HCT116 (cell line): ENCODE measurements around the gene MTG1. TPM values are rescaled to one million over a fixed set of nuclear protein-coding genes. Genes with fewer than 3 reads are reported as not detected.

Experiments used
- ATAC-seq: fragments of 200-7000 bp; cut with Tn5 transposase; 2 replicates; pipeline ENCODE4 v1.9.1; 2020; ENCODE audit warnings: mild to moderate bottlenecking, moderate library complexity
- BruUV-seq: library from RNA; stranded (reverse); fragments of 400-500 nt; replicated peaks from 2 replicates; lab custom pipeline; 2021; lab: Mats Ljungman, UMichigan
- CTCF ChIA-PET: fragments of 300-600 bp; sonication (Branson Sonifier 250); formaldehyde crosslinking; loops from one replicate; lab custom pipeline; 2021; ENCODE audit warnings: antibody characterized with exemption; lab: Charles Lee
- POLR2A ChIA-PET: fragments of 300-600, 350-600 bp; sonication (Branson Sonifier 250); formaldehyde crosslinking; loops from one replicate; lab custom pipeline; 2021; ENCODE audit warnings: antibody characterized with exemption; lab: Charles Lee
- RAD21 ChIA-PET, 2 experiments: fragments of 300-600 bp; sonication (Branson Sonifier 250); formaldehyde crosslinking; loops; one replicate each; lab custom pipeline; 2023; ENCODE audit warnings: low total read pairs in 2 of 2; ENCODE audit not compliant: uncharacterized antibody in 2 of 2, unreplicated experiment in 2 of 2, low non-redundant PET in 1 of 2; lab: Charles Lee
- DNase-seq: peaks from one replicate; pipeline ENCODE4 v3.0.0-alpha.2; 2010; ENCODE audit warnings: low read depth, low spot score
- H2AFZ ChIP-seq: fragments of 200-600 bp; shearing (Covaris generic), sonication (generic); 2 replicates; pipeline ENCODE4 v1.6.1; 2017; ENCODE audit warnings: low read depth, mixed run types, mixed read lengths, antibody characterized with exemption, low read length; ENCODE audit not compliant: poor library complexity, severe bottlenecking
- H3K27ac ChIP-seq: 2 replicates; pipeline ENCODE4 v1.5.1; 2012; ENCODE audit warnings: low read depth, low read length
- H3K27me3 ChIP-seq: fragments of 200-600 bp; sonication (generic); 2 replicates; pipeline ENCODE4 v1.6.1; 2016; ENCODE audit warnings: mixed run types, low read length, mixed read lengths; ENCODE audit not compliant: insufficient read depth
- H3K36me3 ChIP-seq, 2 experiments: fragments of 200-500 bp in 1 of 2; fragments of 200-600 bp in 1 of 2; sonication (Bioruptor generic) in 1 of 2; sonication (generic) in 1 of 2; 2 replicates each; pipeline versions ENCODE4 v1.5.1 to v1.6.1; 2014 to 2016; ENCODE audit warnings: low read length in 2 of 2, inconsistent platforms in 1 of 2, mixed read lengths in 1 of 2, mixed run types in 1 of 2; ENCODE audit not compliant: insufficient read depth in 2 of 2, control insufficient read depth in 1 of 2
- H3K4me1 ChIP-seq, 2 experiments: fragments of 200-600 bp in 1 of 2; sonication (generic) in 1 of 2; 2 replicates each; pipeline versions ENCODE4 v1.5.1 to v1.6.1; 2012 to 2017; ENCODE audit warnings: low read length in 2 of 2, inconsistent platforms in 1 of 2, mild to moderate bottlenecking in 1 of 2, mixed read lengths in 1 of 2, mixed run types in 1 of 2, moderate library complexity in 1 of 2; ENCODE audit not compliant: insufficient read depth in 2 of 2, control insufficient read depth in 1 of 2
- H3K4me2 ChIP-seq: fragments of 200-600 bp; sonication (generic); 2 replicates; pipeline ENCODE4 v1.6.1; 2017; ENCODE audit warnings: mixed run types, low read length, mixed read lengths
- H3K4me3 ChIP-seq, 2 experiments: fragments of 200-600 bp in 1 of 2; sonication (generic) in 1 of 2; replicated peaks in 1 of 2; 2 replicates each; pipeline ENCODE4 v1.5.1; 2011 to 2016; ENCODE audit warnings: low read length in 2 of 2, control low read depth in 1 of 2, low read depth in 1 of 2, mild to moderate bottlenecking in 1 of 2, mixed read lengths in 1 of 2, mixed run types in 1 of 2
- H3K79me2 ChIP-seq: fragments of 200-600 bp; sonication (generic); 2 replicates; pipeline ENCODE4 v1.6.1; 2017; ENCODE audit warnings: mild to moderate bottlenecking, mixed run types, low read length, moderate library complexity, mixed read lengths; ENCODE audit not compliant: insufficient read depth
- H3K9ac ChIP-seq: fragments of 200-600 bp; sonication (generic); 2 replicates; pipeline ENCODE4 v1.6.1; 2016; ENCODE audit warnings: low read length, mixed read lengths
- H3K9me2 ChIP-seq: fragments of 200-600 bp; sonication (generic), shearing (Covaris generic); 2 replicates; pipeline ENCODE4 v1.6.1; 2017; ENCODE audit warnings: mixed run types, mild to moderate bottlenecking, moderate library complexity; ENCODE audit not compliant: insufficient read depth
- H3K9me3 ChIP-seq, 2 experiments: fragments of 200-500 bp in 1 of 2; fragments of 200-600 bp in 1 of 2; sonication (Bioruptor generic) in 1 of 2; sonication (generic) in 1 of 2; 2 replicates each; pipeline ENCODE4 v1.6.1; 2014 to 2017; ENCODE audit warnings: low read length in 2 of 2, mixed read lengths in 2 of 2, inconsistent platforms in 1 of 2, low read depth in 1 of 2, mild to moderate bottlenecking in 1 of 2, mixed run types in 1 of 2, moderate library complexity in 1 of 2; ENCODE audit not compliant: control insufficient read depth in 1 of 2, insufficient read depth in 1 of 2
- H4K20me1 ChIP-seq: fragments of 200-600 bp; sonication (generic), shearing (Covaris generic); 2 replicates; pipeline ENCODE4 v1.6.1; 2017; ENCODE audit warnings: mixed run types, mild to moderate bottlenecking, moderate library complexity; ENCODE audit not compliant: insufficient read depth
- CBX3 ChIP-seq: IDR thresholded peaks from 2 replicates; pipeline ENCODE4 v1.6.1; 2012; ENCODE audit warnings: low read depth
- CEBPB ChIP-seq: IDR thresholded peaks from 2 replicates; pipeline ENCODE4 v1.6.1; 2012; ENCODE audit warnings: low read depth
- EZH2phosphoT487 ChIP-seq: fragments of 200-600 bp; IDR thresholded peaks from 2 replicates; pipeline ENCODE4 v1.6.1; 2018; ENCODE audit warnings: antibody characterized with exemption, borderline replicate concordance
- FOSL1 ChIP-seq: IDR thresholded peaks from 2 replicates; pipeline ENCODE4 v1.6.1; 2012; ENCODE audit warnings: low read depth
- JUND ChIP-seq: IDR thresholded peaks from 2 replicates; pipeline ENCODE4 v1.6.1; 2012
- POLR2A ChIP-seq: IDR thresholded peaks from 2 replicates; pipeline ENCODE4 v1.7.0; 2011; ENCODE audit warnings: borderline replicate concordance; ENCODE audit not compliant: insufficient read depth, insufficient read length; ENCODE audit errors: extremely low read depth
- POLR2AphosphoS5 ChIP-seq: IDR thresholded peaks from 2 replicates; pipeline ENCODE4 v1.6.1; 2011; ENCODE audit warnings: mild to moderate bottlenecking, low read depth, low read length, moderate library complexity
- RAD21 ChIP-seq: IDR thresholded peaks from 2 replicates; pipeline ENCODE4 v1.6.1; 2012; ENCODE audit warnings: low read depth, mild to moderate bottlenecking
- SIN3A ChIP-seq: IDR thresholded peaks from 2 replicates; pipeline ENCODE4 v1.6.1; 2012; ENCODE audit warnings: low read depth
- SP1 ChIP-seq: IDR thresholded peaks from 2 replicates; pipeline ENCODE4 v1.6.1; 2012; ENCODE audit warnings: low read depth
- SRF ChIP-seq: IDR thresholded peaks from 2 replicates; pipeline ENCODE4 v1.6.1; 2012; ENCODE audit warnings: low read depth
- TCF7L2 ChIP-seq: IDR thresholded peaks from 2 replicates; pipeline ENCODE4 v1.7.0; 2011; ENCODE audit warnings: borderline replicate concordance, inconsistent platforms; ENCODE audit not compliant: insufficient read depth, insufficient read length; ENCODE audit errors: extremely low read depth
- ZNF274 ChIP-seq: fragments of 200-500 bp; sonication (Bioruptor generic); IDR thresholded peaks from 2 replicates; pipeline ENCODE4 v1.6.1; 2014; ENCODE audit warnings: mild to moderate bottlenecking, low read depth, low read length, inconsistent platforms
- intact Hi-C: fragments of 100-400 bp; cut with micrococcal nuclease; formaldehyde crosslinking; loops from 2 replicates; pipeline ENCODE4 v1.10.0; 2022
- total RNA-seq: library from RNA; stranded (reverse); gene quantifications from one replicate; pipeline ENCODE4 v1.2.1, GENCODE V29; 2021; ENCODE audit not compliant: unreplicated experiment
- TF ChIP-seq, protein P1 (sequence below): IDR thresholded peaks from 2 replicates; pipeline ENCODE4 v1.6.1; 2011; ENCODE audit warnings: mild to moderate bottlenecking, low read length, moderate library complexity; ENCODE audit not compliant: insufficient replicate concordance; ENCODE audit errors: extremely low read depth
- TF ChIP-seq, protein P2 (sequence below), 3 experiments: fragments of 200-600 bp in 1 of 3; sonication (generic) in 1 of 3; IDR thresholded peaks in 2 of 3; conservative IDR thresholded peaks in 1 of 3; 2 replicates each; pipeline ENCODE4 v1.5.1; 2012 to 2017; ENCODE audit warnings: low read depth in 2 of 3, low read length in 2 of 3, antibody characterized with exemption in 1 of 3, borderline replicate concordance in 1 of 3, control low read depth in 1 of 3, mild to moderate bottlenecking in 1 of 3, mixed read lengths in 1 of 3, mixed run types in 1 of 3, moderate library complexity in 1 of 3; ENCODE audit not compliant: insufficient read depth in 1 of 3
- TF ChIP-seq, protein P3 (sequence below): IDR thresholded peaks from 2 replicates; pipeline ENCODE4 v1.6.1; 2012
- TF ChIP-seq, protein P4 (sequence below): IDR thresholded peaks from 2 replicates; pipeline ENCODE4 v1.6.1; 2012; ENCODE audit warnings: low read depth
- TF ChIP-seq, protein P5 (sequence below): IDR thresholded peaks from 2 replicates; pipeline ENCODE4 v1.6.1; 2012

Gene MTG1
- total RNA-seq, 1 experiment from 2014 or later: 23.1 TPM

DNA sequence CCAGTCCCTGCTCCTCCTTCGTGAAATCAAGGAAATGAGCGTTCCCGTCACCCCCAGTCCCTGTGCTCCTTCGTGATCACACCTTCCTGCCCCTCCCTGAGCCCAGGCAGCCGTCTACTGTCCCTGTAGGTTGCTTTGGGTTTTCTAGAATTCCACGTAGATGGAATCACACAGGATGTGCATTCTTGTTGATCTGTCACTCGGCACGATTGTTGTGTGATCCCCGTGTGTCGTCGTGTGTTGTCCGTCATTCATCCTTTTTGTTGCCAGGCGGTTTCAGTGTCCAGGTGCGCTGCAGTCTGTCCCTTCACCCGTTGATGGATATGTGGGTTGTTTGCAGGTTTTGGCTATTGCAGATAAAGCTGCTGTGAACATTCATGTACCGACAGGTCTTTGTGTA, 9.4 kb downstream of the MTG1 start:
- POLR2A ChIA-PET: no interaction called here
- no peak overlapping the region for H3K27ac ChIP-seq
- no peak overlapping the region for H3K4me2 ChIP-seq
- RAD21 ChIA-PET: no interaction called here
- H3K9me3 ChIP-seq: no peaks in the 10 kb centered on the region
- H3K4me1 ChIP-seq: no peaks in the 10 kb centered on the region
- no peak overlapping the region for H2AFZ ChIP-seq
- TF ChIP-seq TCF7L2 (no peak), SRF (no peak), FOSL1 (no peak), POLR2AphosphoS5 (no peak), SIN3A (no peak), JUND (no peak), POLR2A (no peak), CEBPB (no peak), EZH2phosphoT487 (no peak), SP1 (no peak), CBX3 (no peak), ZNF274 (no peak), RAD21 (no peak)
- TF ChIP-seq, protein P1, sequence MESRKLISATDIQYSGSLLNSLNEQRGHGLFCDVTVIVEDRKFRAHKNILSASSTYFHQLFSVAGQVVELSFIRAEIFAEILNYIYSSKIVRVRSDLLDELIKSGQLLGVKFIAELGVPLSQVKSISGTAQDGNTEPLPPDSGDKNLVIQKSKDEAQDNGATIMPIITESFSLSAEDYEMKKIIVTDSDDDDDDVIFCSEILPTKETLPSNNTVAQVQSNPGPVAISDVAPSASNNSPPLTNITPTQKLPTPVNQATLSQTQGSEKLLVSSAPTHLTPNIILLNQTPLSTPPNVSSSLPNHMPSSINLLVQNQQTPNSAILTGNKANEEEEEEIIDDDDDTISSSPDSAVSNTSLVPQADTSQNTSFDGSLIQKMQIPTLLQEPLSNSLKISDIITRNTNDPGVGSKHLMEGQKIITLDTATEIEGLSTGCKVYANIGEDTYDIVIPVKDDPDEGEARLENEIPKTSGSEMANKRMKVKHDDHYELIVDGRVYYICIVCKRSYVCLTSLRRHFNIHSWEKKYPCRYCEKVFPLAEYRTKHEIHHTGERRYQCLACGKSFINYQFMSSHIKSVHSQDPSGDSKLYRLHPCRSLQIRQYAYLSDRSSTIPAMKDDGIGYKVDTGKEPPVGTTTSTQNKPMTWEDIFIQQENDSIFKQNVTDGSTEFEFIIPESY: no peak
- TF ChIP-seq, protein P2, sequence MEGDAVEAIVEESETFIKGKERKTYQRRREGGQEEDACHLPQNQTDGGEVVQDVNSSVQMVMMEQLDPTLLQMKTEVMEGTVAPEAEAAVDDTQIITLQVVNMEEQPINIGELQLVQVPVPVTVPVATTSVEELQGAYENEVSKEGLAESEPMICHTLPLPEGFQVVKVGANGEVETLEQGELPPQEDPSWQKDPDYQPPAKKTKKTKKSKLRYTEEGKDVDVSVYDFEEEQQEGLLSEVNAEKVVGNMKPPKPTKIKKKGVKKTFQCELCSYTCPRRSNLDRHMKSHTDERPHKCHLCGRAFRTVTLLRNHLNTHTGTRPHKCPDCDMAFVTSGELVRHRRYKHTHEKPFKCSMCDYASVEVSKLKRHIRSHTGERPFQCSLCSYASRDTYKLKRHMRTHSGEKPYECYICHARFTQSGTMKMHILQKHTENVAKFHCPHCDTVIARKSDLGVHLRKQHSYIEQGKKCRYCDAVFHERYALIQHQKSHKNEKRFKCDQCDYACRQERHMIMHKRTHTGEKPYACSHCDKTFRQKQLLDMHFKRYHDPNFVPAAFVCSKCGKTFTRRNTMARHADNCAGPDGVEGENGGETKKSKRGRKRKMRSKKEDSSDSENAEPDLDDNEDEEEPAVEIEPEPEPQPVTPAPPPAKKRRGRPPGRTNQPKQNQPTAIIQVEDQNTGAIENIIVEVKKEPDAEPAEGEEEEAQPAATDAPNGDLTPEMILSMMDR (IDR thresholded peaks at IDR 0.05 in 2 of 3, conservative IDR thresholded peaks at IDR 0.05 in 1 of 3; ENCODE audit: borderline replicate concordance in 1 of 3, insufficient read depth in 1 of 3, low read depth in 2 of 3, low read length in 2 of 3): no peak
- TF ChIP-seq, protein P3, sequence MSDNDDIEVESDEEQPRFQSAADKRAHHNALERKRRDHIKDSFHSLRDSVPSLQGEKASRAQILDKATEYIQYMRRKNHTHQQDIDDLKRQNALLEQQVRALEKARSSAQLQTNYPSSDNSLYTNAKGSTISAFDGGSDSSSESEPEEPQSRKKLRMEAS: no peak
- TF ChIP-seq, protein P4, sequence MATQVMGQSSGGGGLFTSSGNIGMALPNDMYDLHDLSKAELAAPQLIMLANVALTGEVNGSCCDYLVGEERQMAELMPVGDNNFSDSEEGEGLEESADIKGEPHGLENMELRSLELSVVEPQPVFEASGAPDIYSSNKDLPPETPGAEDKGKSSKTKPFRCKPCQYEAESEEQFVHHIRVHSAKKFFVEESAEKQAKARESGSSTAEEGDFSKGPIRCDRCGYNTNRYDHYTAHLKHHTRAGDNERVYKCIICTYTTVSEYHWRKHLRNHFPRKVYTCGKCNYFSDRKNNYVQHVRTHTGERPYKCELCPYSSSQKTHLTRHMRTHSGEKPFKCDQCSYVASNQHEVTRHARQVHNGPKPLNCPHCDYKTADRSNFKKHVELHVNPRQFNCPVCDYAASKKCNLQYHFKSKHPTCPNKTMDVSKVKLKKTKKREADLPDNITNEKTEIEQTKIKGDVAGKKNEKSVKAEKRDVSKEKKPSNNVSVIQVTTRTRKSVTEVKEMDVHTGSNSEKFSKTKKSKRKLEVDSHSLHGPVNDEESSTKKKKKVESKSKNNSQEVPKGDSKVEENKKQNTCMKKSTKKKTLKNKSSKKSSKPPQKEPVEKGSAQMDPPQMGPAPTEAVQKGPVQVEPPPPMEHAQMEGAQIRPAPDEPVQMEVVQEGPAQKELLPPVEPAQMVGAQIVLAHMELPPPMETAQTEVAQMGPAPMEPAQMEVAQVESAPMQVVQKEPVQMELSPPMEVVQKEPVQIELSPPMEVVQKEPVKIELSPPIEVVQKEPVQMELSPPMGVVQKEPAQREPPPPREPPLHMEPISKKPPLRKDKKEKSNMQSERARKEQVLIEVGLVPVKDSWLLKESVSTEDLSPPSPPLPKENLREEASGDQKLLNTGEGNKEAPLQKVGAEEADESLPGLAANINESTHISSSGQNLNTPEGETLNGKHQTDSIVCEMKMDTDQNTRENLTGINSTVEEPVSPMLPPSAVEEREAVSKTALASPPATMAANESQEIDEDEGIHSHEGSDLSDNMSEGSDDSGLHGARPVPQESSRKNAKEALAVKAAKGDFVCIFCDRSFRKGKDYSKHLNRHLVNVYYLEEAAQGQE: no peak
- TF ChIP-seq, protein P5, sequence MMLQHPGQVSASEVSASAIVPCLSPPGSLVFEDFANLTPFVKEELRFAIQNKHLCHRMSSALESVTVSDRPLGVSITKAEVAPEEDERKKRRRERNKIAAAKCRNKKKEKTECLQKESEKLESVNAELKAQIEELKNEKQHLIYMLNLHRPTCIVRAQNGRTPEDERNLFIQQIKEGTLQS: no peak
- TF ChIP-seq, all 23 proteins: peak for 0
- no peaks in the 10 kb centered on the region; a peak in 1 of 4 replicates for H3K36me3 ChIP-seq
- no peaks in the 10 kb centered on the region for H3K9me2 ChIP-seq
- H4K20me1 ChIP-seq: no peaks in the 10 kb centered on the region
- no peaks in the 10 kb centered on the region for H3K27me3 ChIP-seq
- H3K4me3 ChIP-seq: no peak overlapping the region
- no peak for DNase-seq
- intact Hi-C loops: no loop called here
- no peak for ATAC-seq
- no peak overlapping the region for H3K9ac ChIP-seq
- no TSS peak for BruUV-seq
- H3K79me2 ChIP-seq: peaks cover 35% of the 10 kb centered on the region
- CTCF ChIA-PET: no interaction called here
